Adrenal gland (tissue), 12 donors: ENCODE data around the gene PCDHA8. TPM values are rescaled to one million over a fixed set of nuclear protein-coding genes. Genes with fewer than 3 reads are reported as not detected.

Experiments
- DNase-seq, 7 donors: peaks; one replicate each; pipeline ENCODE4 v3.0.0-alpha.2; 2019 to 2020
- H3K27ac ChIP-seq, 5 donors: fragments of 200-600 bp; sonication (generic) in 4 of 5; 1 replicate in 3 of 5; 2 replicates in 2 of 5; pipeline versions ENCODE4 v1.5.1 to v1.8.0; 2016 to 2020; ENCODE audit warnings: mild to moderate bottlenecking in 1 of 5
- H3K27me3 ChIP-seq: fragments of 200-600 bp; 2 replicates; pipeline ENCODE4 v1.8.0; 2021
- H3K36me3 ChIP-seq, 2 donors: fragments of 200-600 bp; replicated peaks in 1 of 2; 1 replicate in 1 of 2; 2 replicates in 1 of 2; pipeline versions ENCODE4 v1.5.1 to v1.8.0; 2018 to 2022
- H3K4me1 ChIP-seq, 2 donors: fragments of 200-600 bp; replicated peaks in 1 of 2; 1 replicate in 1 of 2; 2 replicates in 1 of 2; pipeline versions ENCODE4 v1.5.1 to v1.8.0; 2018 to 2021
- H3K4me3 ChIP-seq, 4 donors: fragments of 200-600 bp; sonication (generic) in 3 of 4; one replicate each; pipeline ENCODE4 v1.5.1; 2016 to 2018
- H3K9me3 ChIP-seq, 3 donors: fragments of 200-600 bp; sonication (generic) in 1 of 3; replicated peaks in 1 of 3; 1 replicate in 2 of 3; 2 replicates in 1 of 3; pipeline versions ENCODE4 v1.5.1 to v1.8.0; 2016 to 2021
- POLR2A ChIP-seq, 2 donors: fragments of 450-650 bp; IDR thresholded peaks; one replicate each; pipeline ENCODE4 v1.6.1; 2017; ENCODE audit warnings: antibody characterized with exemption in 2 of 2, mild to moderate bottlenecking in 2 of 2, moderate library complexity in 1 of 2
- WGBS, 4 donors: extraction: QIAGEN DNeasy Blood & Tissue Kit in 2 of 4; methylation state at CpG; one replicate each; pipeline versions ENCODE4 v1.1.5 to v1.1.7; 2013 to 2017; 5-methylcytosine and 5-hydroxymethylcytosine counted together
- intact Hi-C, 2 donors: fragments of 100-400 bp; cut with DNase I; formaldehyde crosslinking; loops; one replicate each; pipeline versions ENCODE4 v1.14.1 to v1.15.0; 2022 to 2023
- polyA plus RNA-seq, 3 donors: library from polyadenylated mRNA; stranded (reverse); fragments of 200-250 nt in 2 of 3; fragments of 350-450 nt in 1 of 3; fragmentation: Illumina TruSeq in 1 of 3; extraction: RNeasy Lipid Tissue Mini Kit (QIAGEN cat#74804) in 1 of 3; gene quantifications; one replicate each; pipeline ENCODE4 v1.2.3, GENCODE V29; 2013 to 2014
- total RNA-seq, 9 donors: library from RNA; depleted of rRNA in 4 of 9; stranded (reverse); fragments of >200 nt in 4 of 9; fragments of 120-200 nt in 1 of 9; fragmentation: NEBNext Ultra II Directional in 1 of 9; extraction: Animal tissue kit (Norgen Biotek cat#: 25700) in 1 of 9; gene quantifications; one replicate each; pipeline versions ENCODE4 v1.1.0 to v1.2.4, GENCODE V29; 2013 to 2023
- TF ChIP-seq, protein P1 (sequence below), 6 experiments: fragments of 450-650 bp in 4 of 6; fragments of 200-600 bp in 2 of 6; sonication (generic) in 1 of 6; IDR thresholded peaks; 1 replicate in 5 of 6; 2 replicates in 1 of 6; pipeline versions ENCODE4 v1.5.1 to v1.8.0; 2016 to 2021; ENCODE audit warnings: antibody characterized with exemption in 6 of 6, mild to moderate bottlenecking in 2 of 6, moderate library complexity in 1 of 6
- donor health status: healthy with polysubstance abuse.
- donor health status: Bipolar disorder and iron deficiency.
- donor health status: DM: yes; HTN: yes; CAD: no.
- donor health status: DM: no; HTN: no; CAD: no.
- donor health status: DM: no; HTN: no; CAD: no.
- donor health status: DM: yes; HTN: yes; CAD: no.

The PCDHA8 gene
- total and polyA plus RNA-seq, 12 donors, result 0.03 to 0.18 (median 0.15) TPM; not detected in 6

GRCh38 chr5:140862441-140863295 is 21.7 kb downstream of the PCDHA8 start:
- DNase-seq, result no peak
- Histone ChIP-seq H3K4me1 (no peaks in the 10 kb centered on the region), H3K36me3 (no peaks in the 10 kb centered on the region), H3K4me3 (no peak overlapping the region), H3K27me3 (peaks cover 4% of the 10 kb centered on the region), H3K9me3 (peaks cover 0 to 8% (median 0%) of the 10 kb centered on the region in 3 donors), H3K27ac (no peak overlapping the region)
- intact Hi-C loops, result no loop called here
- WGBS, 4 donors, result 29 to 51% (median 42%) methylated on average over 18 to 76 of the region's 76 CpGs
- TF ChIP-seq, protein P1, sequence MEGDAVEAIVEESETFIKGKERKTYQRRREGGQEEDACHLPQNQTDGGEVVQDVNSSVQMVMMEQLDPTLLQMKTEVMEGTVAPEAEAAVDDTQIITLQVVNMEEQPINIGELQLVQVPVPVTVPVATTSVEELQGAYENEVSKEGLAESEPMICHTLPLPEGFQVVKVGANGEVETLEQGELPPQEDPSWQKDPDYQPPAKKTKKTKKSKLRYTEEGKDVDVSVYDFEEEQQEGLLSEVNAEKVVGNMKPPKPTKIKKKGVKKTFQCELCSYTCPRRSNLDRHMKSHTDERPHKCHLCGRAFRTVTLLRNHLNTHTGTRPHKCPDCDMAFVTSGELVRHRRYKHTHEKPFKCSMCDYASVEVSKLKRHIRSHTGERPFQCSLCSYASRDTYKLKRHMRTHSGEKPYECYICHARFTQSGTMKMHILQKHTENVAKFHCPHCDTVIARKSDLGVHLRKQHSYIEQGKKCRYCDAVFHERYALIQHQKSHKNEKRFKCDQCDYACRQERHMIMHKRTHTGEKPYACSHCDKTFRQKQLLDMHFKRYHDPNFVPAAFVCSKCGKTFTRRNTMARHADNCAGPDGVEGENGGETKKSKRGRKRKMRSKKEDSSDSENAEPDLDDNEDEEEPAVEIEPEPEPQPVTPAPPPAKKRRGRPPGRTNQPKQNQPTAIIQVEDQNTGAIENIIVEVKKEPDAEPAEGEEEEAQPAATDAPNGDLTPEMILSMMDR (IDR thresholded peaks at IDR 0.05), result no peak
- no peak for TF ChIP-seq POLR2A (IDR thresholded peaks at IDR 0.05)

GRCh38 chr5:140868721-140869554 is 28.0 kb downstream of the PCDHA8 start, which contains the start of gene PCDHA11:
Gene PCDHA11, plus strand, starts transcription at chr5:140868957. Its CDS starts 147 bp downstream, at chr5:140869104.
- Histone ChIP-seq H3K27ac (no peak within 1 kb of the TSS), H3K9me3 (no peaks in the 10 kb centered on the region), H3K36me3 (no peaks in the 10 kb centered on the region), H3K4me3 (no peak within 1 kb of the TSS), H3K27me3 (no peaks in the 10 kb centered on the region), H3K4me1 (no peaks in the 10 kb centered on the region)
- TF ChIP-seq, protein P1 (IDR thresholded peaks at IDR 0.05), result peak in 3 of 6 experiments; percentile 6 to 22 (median 9)
- no peak for TF ChIP-seq POLR2A (IDR thresholded peaks at IDR 0.05)
- DNase-seq, result no peak
- intact Hi-C loops, result no loop called here
- WGBS, 4 donors, result 9 to 25% (median 14%) methylated on average over 24 to 41 of the region's 41 CpGs

DNA sequence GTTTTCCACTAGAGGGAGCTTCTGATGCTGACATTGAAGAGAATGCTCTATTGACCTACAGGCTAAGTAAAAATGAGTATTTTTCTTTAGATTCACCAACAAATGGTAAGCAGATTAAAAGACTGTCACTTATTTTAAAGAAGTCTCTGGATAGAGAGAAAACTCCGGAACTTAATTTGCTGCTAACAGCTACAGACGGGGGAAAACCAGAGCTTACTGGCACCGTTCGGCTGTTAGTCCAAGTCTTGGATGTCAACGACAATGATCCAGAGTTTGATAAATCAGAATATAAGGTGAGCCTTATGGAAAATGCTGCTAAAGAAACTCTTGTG is 28.5 kb downstream of the PCDHA8 start:
- intact Hi-C loops, result no loop called here
- DNase-seq, result no peak
- no peak overlapping the region for H3K4me3 ChIP-seq
- H3K9me3 ChIP-seq, result no peaks in the 10 kb centered on the region
- no peaks in the 10 kb centered on the region for H3K36me3 ChIP-seq
- no peak overlapping the region for H3K27ac ChIP-seq
- H3K4me1 ChIP-seq, result no peaks in the 10 kb centered on the region
- H3K27me3 ChIP-seq, result peaks cover 5% of the 10 kb centered on the region
- TF ChIP-seq, protein P1 (IDR thresholded peaks at IDR 0.05), result no peak
- TF ChIP-seq POLR2A (IDR thresholded peaks at IDR 0.05), result no peak
- WGBS, 4 donors, result 48 to 56% (median 53%) methylated on average over 5 of the region's 5 CpGs
